Chondrocyte (in vitro differentiated cells): ENCODE results near the gene HLF. TPM values are rescaled to one million over a fixed set of nuclear protein-coding genes. Genes with fewer than 3 reads are reported as not detected.

ENCODE experiments used
- DNase-seq: peaks from one replicate; pipeline ENCODE4 v3.0.0; 2021; ENCODE audit warnings: mixed read lengths, low spot score
- H3K27ac Mint-ChIP-seq: one replicate; pipeline ENCODE4 v1.8.0; 2021; ENCODE audit warnings: mild to moderate bottlenecking, moderate library complexity, mixed read lengths; ENCODE audit not compliant: unreplicated experiment
- H3K27me3 Mint-ChIP-seq: 2 replicates; pipeline ENCODE4 v1.8.0; 2021; ENCODE audit warnings: low read depth, mixed read lengths
- H3K36me3 Mint-ChIP-seq: 2 replicates; pipeline ENCODE4 v1.8.0; 2021; ENCODE audit warnings: low read depth, mixed read lengths
- H3K4me1 Mint-ChIP-seq: 2 replicates; pipeline ENCODE4 v1.8.0; 2021; ENCODE audit warnings: low read depth, mild to moderate bottlenecking, mixed read lengths
- H3K4me3 Mint-ChIP-seq: one replicate; pipeline ENCODE4 v1.8.0; 2021; ENCODE audit warnings: mild to moderate bottlenecking, moderate library complexity, mixed read lengths; ENCODE audit not compliant: unreplicated experiment
- H3K9me3 Mint-ChIP-seq: 2 replicates; pipeline ENCODE4 v1.8.0; 2021; ENCODE audit warnings: low read depth, mixed read lengths
- CTCF ChIP-seq: fragments of 200-600 bp; sonication (generic); IDR thresholded peaks from 2 replicates; pipeline ENCODE4 v1.5.0; 2021; ENCODE audit warnings: antibody characterized with exemption, mild to moderate bottlenecking, moderate library complexity
- total RNA-seq: library from RNA; stranded (reverse); gene quantifications from 3 replicates; pipeline ENCODE4 v1.2.1, GENCODE V29; 2021

Gene HLF
- total RNA-seq, 1 donor from 2014 or later, result 0.47 TPM

GRCh38 chr17:55238179-55238930, 26.4 kb upstream of the HLF start:
- Mint-ChIP-seq H3K27ac (no peak overlapping the region), H3K36me3 (no peaks in the 10 kb centered on the region), H3K4me1 (peaks cover 10% of the 10 kb centered on the region), H3K4me3 (peak overlapping the region; percentile 78), H3K27me3 (peaks cover 20% of the 10 kb centered on the region), H3K9me3 (peaks cover 4% of the 10 kb centered on the region)
- peak; percentile 95 for DNase-seq
- TF ChIP-seq CTCF, result no peak

- no peak overlapping the region for H3K27ac Mint-ChIP-seq
Measured at GRCh38 chr17:55238931-55239297, 25.8 kb upstream of the HLF start.

GRCh38 chr17:55241097-55241496, 23.7 kb upstream of the HLF start:
- no peak overlapping the region for H3K27ac Mint-ChIP-seq
- H3K4me1 Mint-ChIP-seq, result peaks cover 10% of the 10 kb centered on the region
- no peak for TF ChIP-seq CTCF
- DNase-seq, result no peak
- peaks cover 4% of the 10 kb centered on the region for H3K9me3 Mint-ChIP-seq
- H3K36me3 Mint-ChIP-seq, result no peaks in the 10 kb centered on the region
- no peak overlapping the region for H3K4me3 Mint-ChIP-seq
- H3K27me3 Mint-ChIP-seq, result peaks cover 35% of the 10 kb centered on the region

More at GRCh38 chr17:55238931-55239297, 25.8 kb upstream of the HLF start:
- Mint-ChIP-seq H3K4me3 (peak overlapping the region; percentile 78), H3K4me1 (peaks cover 10% of the 10 kb centered on the region), H3K36me3 (no peaks in the 10 kb centered on the region), H3K9me3 (peaks cover 4% of the 10 kb centered on the region), H3K27me3 (peaks cover 20% of the 10 kb centered on the region)
- peak; percentile 7 for TF ChIP-seq CTCF
- DNase-seq, result no peak

- DNase-seq, result no peak
- TF ChIP-seq CTCF, result no peak
- H3K9me3 Mint-ChIP-seq, result peaks cover 4% of the 10 kb centered on the region
- no peak overlapping the region for H3K4me3 Mint-ChIP-seq
- no peaks in the 10 kb centered on the region for H3K36me3 Mint-ChIP-seq
- peaks cover 43% of the 10 kb centered on the region for H3K27me3 Mint-ChIP-seq
- H3K27ac Mint-ChIP-seq, result no peak overlapping the region
- H3K4me1 Mint-ChIP-seq, result peaks cover 10% of the 10 kb centered on the region
Measured at GRCh38 chr17:55242476-55242875, 22.3 kb upstream of the HLF start.

GRCh38 chr17:55245986-55246385, 18.8 kb upstream of the HLF start:
- TF ChIP-seq CTCF, result no peak
- Mint-ChIP-seq H3K27me3 (peaks cover 32% of the 10 kb centered on the region), H3K4me1 (no peaks in the 10 kb centered on the region), H3K9me3 (peaks cover 4% of the 10 kb centered on the region), H3K27ac (no peak overlapping the region), H3K36me3 (no peaks in the 10 kb centered on the region), H3K4me3 (no peak overlapping the region)
- no peak for DNase-seq
